Lung microvascular endothelial cell (primary cell): ENCODE measurements around the gene RAB6A. TPM values are rescaled to one million over a fixed set of nuclear protein-coding genes. Genes with fewer than 3 reads are reported as not detected.
"Not testable (repeated sequence)": the region's sequence is repeated elsewhere in the genome, so short reads cannot be mapped to it uniquely, and the experiment has no call there.

Experiments used
- DNase-seq, 2 donors: peaks; one replicate each; pipeline versions ENCODE4 v3.0.0 to v3.0.0-alpha.2; 2010; ENCODE audit warnings: low read depth in 2 of 2
- total RNA-seq: library from RNA; depleted of rRNA; stranded (reverse); fragments of >200 nt; gene quantifications from 2 replicates; pipeline ENCODE4 v1.2.1, GENCODE V29; 2014

RAB6A gene
- 70.2 and 101 TPM in 2 replicates for total RNA-seq

DNA sequence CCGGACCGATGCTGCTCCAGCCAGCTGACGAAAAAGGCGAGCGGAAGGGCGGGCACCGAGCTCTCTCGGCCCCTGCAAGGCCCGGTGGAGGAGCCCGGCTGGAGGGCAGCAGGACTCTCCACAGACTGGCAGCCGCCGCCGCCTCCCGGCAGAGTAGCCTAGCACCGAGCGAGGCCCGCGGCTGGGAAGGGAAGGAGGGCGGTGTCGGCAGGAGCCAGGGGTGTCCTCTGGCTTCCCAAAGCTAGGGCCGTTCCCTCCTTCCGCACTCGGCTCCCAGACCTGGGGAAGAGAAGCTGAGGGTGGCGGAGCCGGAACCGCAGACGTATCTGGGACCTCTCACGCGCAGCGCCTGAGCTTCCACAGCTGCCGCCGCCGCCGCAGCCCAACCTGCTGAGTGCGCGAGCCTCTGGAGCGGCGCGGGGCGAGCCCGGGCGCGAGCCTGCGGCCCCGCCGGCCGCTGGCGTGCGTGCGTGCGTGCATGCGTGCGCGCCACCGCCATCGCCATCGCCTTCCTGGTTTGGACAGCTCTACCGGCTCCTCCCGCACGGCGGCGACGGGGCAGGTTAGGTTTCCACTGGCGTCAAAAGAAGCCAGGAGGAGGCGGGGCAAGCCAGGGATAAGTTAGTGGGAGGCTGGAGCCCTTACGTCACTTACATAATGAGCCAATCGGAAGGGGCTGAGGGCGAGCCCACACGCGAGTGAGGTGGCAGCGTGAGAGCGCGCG is at the start of gene RAB6A:
Gene RAB6A (minus strand): TSS at position 396 of the 724 bp plus-strand sequence. CDS start 439 bp downstream, outside the sequence.
- peak; percentile 100 for DNase-seq

- DNase-seq: no peak
Measured at GRCh38 chr11:73810637-73811036, 49.8 kb upstream of the RAB6A start.

- DNase-seq: no peak
Measured at GRCh38 chr11:73808052-73808451, 47.2 kb upstream of the RAB6A start.

DNA sequence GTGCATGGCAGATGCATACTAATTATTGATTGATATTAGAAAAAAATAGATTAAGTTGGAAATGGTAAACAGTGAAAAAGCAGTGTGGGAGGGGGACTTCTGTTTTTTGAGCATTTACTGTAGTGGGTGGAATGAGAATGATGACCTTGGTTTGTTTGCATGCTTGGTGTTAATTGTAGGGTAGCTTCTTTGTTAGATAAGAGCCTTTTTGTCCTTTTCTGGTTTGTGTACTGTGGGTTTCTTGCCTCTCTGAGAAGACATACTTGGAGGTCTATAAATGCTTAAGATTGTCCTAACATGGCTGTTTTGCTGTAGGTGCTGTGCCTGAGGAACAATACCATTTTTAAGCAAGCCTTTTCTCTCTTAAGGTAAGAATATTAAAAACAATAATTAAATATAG is 43.8 kb upstream of the RAB6A start:
- no peak for DNase-seq

- DNase-seq: no peak
Measured at GRCh38 chr11:73801136-73801535, 40.3 kb upstream of the RAB6A start.

DNA sequence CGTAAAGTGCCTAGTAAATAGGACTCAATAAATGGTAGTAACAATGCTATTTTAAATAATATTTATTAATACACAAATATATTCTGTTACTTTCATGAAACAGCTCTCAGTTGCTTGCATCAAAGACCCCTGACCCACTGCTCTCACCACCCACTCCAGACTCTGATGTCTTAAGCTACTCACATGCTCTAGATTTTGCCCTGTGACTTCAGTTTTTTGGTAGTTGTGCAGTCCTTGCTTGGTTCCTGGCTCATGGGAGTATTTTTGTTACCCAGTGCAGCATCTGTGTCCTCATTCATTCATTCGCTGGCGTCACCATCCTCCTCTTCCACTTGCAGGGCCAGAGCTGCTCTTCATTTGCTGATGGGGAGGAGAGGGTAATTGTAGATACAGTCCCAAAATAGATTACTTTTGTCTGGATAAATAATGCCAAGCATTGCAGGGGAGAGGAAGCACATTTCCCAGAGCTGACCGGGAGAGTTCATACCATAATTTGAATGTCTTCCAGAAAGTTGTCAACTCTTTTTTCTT is 39.5 kb upstream of the RAB6A start:
- DNase-seq: no peak

GRCh38 chr11:73797457-73797856 is 36.6 kb upstream of the RAB6A start:
- DNase-seq: no peak

- no peak for DNase-seq
Measured at GRCh38 chr11:73795925-73796632, 35.2 kb upstream of the RAB6A start.

DNA sequence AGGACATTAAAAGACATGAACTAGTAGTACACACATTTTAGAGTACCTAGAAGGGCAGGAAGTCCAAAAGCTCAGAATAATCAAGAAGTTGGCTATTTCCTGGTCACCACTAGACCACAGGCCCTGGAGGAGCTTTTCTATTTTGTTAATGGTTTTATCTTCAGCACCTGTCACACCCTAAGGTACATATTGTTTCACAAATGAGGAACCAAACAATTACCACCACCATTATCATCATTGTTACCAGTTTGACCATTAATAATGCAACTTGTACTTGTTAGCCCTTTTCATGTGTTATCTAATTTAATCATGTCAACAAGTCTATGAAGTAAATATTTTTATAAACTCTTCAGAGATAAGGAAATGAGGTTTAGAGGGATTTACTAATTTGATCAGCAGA is 31.7 kb upstream of the RAB6A start:
- no peak for DNase-seq

DNA sequence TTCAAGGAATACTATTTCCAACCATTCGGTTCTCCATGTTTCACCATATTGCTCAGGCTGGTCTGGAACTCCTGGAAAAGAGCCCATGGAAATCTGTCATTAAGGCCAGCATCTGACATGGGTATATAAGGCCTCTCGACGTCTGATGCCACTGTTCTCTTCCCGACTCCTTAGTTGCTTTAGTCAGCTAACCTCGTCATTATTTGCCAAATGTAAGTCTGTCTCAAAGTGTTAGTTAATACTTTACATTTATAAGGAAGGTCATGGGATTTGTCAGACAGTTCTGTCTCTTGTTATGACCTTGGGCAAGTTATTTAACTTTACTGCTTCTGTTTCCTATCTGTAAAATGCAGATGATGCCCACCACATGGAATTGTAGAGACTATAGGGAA is 28.4 kb upstream of the RAB6A start:
- no peak for DNase-seq

DNA sequence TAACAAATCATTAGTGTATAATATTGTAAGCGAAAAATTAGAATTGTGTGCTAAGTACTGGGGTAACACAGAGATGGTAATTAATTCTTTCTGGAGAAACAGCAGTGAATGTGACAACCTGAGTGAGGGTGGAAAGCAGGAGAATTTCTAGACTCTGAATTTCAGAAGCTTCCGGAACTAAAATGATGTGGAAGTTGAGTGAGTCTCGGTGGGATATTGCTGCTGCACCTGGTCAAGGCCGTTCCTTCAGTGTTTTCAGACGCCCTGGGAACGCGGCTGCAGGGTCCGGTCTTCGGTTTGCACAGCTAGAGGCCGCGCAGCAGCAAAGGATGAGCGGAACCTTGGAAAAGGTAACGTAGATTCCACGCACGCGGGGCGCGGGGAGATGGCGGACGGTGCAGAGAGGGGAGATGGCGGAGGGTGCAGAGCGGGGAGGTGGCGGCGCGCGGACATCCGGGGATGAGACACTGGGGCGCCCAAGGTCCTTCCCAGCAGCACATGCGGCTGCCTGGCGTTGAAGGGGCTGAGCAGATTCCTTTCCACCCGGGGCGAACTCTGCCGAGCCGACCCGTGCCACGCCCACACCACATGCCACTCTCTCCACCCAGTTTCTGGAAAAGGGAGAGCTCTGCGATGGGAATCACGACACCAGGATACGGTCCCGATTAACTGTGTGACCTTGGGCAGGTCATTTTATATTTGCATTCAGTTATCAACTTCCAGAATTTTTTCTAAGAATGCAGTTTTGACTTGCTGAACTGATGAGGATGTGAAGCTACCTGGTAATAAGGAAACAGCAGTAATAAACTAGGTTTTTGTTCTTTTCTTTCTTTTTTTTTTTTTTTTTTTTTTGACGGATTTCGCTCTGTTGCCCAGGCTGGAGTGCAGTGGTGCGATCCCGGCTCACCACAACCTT is 27.0 kb upstream of the RAB6A start, which contains the start of gene MRPL48:
Gene MRPL48 (plus strand): TSS at position 232 of the 916 bp plus-strand sequence. CDS start 98 bp downstream, at position 330.
- DNase-seq: peak; percentile 87 to 91

GRCh38 chr11:73787051-73787642 is 26.3 kb upstream of the RAB6A start:
- no peak for DNase-seq

DNA sequence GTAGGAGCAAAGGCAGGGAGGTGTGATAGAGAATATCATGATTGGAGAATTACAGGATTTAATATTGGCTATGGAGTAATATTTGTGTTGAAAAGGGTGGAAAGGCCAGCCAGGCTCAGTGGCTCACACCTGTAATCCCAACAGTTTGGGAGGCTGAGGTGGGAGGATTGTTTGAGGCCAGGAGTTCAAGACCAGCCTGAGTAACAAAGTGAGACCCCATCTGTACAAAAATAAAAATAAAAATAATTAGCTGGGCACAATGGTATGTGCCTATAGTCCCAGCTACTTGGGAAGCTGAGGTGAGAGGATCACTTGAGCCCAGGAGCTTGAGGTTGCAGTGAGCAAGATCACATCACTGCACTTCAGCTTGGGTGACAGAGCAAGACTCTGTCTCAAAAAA is 24.6 kb upstream of the RAB6A start:
- DNase-seq: not testable (repeated sequence)

DNA sequence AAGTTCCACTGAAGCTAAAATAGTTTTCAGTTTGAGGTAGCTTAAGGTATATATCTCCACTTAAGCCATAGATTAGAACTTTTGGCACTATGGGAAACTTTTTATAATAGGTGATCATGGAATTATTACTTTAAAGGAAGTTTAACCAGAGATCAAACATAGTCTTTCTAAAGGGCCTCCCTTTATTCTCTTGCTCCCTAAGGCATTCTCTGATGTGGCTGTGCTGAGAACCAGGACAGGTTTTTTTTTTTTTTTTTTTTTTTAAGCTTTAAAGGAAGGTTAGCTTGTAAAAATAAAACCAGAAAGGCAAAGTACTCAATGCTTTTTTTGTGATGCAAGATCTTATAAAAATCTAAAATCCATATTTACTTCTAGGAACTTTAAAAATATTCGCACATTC is 23.9 kb upstream of the RAB6A start:
- no peak for DNase-seq

DNA sequence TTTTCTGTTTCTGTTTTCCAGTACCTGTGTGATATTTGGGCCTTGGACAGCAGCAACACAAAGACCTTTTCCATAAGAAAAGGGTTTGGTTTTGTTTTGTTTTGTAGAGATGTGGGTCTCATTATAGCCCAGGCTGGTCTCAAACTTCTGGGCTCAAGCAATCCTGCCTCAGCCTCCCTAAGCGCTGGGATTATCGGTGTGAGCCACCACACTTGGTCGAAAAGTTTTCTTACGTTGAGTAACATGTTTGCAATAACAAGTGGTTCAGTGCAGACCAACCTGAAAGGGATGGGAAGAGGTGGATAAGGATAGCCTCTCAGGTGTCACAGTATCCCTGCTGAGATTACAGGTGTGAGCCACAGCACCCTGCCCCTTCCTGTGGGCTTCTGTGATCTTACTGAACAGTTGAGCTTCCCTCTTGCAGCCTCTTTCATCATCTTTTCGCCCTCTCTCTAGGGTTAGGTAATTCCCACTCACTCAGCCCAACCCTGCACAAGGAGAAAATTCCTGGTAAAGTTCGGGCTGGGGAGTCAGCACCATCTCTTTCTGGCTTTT is 23.3 kb upstream of the RAB6A start:
- no peak for DNase-seq

- DNase-seq: no peak
Measured at GRCh38 chr11:73783483-73784020, 22.7 kb upstream of the RAB6A start.

DNA sequence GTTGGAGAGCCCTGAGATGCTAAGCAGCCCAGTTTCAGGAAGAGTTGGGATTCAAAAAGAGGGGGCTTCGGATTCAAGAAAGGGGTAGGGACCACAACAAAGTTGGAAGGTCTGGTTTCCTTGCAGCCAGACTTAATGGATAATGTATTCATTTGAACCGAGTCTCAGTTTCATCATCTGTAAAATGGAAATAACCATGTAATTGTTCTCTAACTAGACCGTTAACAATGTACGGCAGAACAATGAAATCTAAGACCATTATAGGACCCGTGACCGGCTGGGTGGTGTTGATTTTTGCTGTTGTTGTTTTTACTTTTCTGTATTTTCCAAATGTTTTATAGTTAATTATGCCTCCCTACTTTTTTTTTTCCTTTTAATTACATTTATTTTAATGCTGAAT is 20.4 kb upstream of the RAB6A start:
- no peak for DNase-seq

GRCh38 chr11:73779084-73779902 is 18.4 kb upstream of the RAB6A start:
- DNase-seq: peak; percentile 98 to 99

DNA sequence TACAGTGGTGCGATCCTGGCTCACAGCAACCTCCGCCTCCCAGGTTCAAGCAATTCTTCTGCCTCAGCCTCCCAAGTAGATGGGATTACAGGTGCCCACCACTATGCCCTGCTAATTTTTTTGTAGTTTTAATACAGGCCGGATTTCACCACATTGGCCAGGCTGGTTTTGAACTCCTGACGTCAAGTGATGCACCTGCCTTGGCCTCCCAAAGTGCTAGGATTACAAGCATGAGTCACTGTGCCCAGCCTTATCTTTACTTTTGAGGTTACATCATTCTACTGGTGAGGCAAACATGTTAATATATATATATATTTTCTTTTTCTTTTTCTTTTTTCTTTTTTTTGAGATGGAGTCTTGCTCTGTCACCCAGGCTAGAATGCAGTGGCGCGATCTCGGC is 9.9 kb upstream of the RAB6A start:
- DNase-seq: not testable (repeated sequence)

DNA sequence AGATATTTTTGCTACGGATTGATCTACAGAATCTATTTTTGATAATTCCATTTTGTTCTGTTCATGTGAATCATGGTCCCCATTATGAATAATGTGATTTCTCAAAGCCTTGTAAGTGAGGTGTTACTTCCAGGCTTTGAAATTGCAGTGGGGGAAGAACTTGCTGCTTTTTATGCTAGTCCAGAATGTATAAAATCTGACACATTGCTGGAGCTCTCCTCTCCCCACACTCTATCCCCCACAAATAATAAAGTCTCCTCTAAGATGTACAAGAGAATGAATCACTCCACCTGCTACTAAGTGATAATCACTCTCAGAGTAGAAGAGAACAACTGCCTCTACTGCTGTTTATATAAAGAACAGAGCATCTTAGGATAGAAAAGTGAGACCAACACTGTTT is 5.9 kb upstream of the RAB6A start:
- DNase-seq: no peak
